GM12891 (cell line): ENCODE data around the gene C11orf21.

Source experiments
- POLR2A ChIP-seq: IDR thresholded peaks from 2 replicates; pipeline ENCODE4 v1.6.1; 2011; ENCODE audit warnings: low read depth, low read length, control low read depth
- POLR2AphosphoS5 ChIP-seq: IDR thresholded peaks from 2 replicates; pipeline ENCODE4 v1.6.1; 2011; ENCODE audit warnings: low read depth, low read length, control low read depth
- POU2F2 ChIP-seq: IDR thresholded peaks from 2 replicates; pipeline ENCODE4 v1.6.1; 2011; ENCODE audit warnings: low read depth, mild to moderate bottlenecking, control low read depth, low read length, moderate library complexity
- SPI1 ChIP-seq: IDR thresholded peaks from 2 replicates; pipeline ENCODE4 v1.6.1; 2011; ENCODE audit warnings: low read depth, low read length, control low read depth
- TAF1 ChIP-seq: IDR thresholded peaks from 2 replicates; pipeline ENCODE4 v1.6.1; 2011; ENCODE audit warnings: low read depth, low read length, control low read depth

GRCh38 chr11:2264366-2265053 is 37.2 kb downstream of the C11orf21 start:
- no peak for TF ChIP-seq POLR2A
- no peak for TF ChIP-seq POLR2AphosphoS5
- no peak for TF ChIP-seq SPI1
- no peak for TF ChIP-seq TAF1
- TF ChIP-seq POU2F2, result no peak
